IPS-20b (cell line): Measurements from ENCODE around the gene INSYN2B.

Experiments
- H3K27ac ChIP-seq: one replicate; pipeline ENCODE4 v1.5.1; 2013; ENCODE audit warnings: low read length
- H3K27me3 ChIP-seq: 2 replicates; pipeline ENCODE4 v1.6.1; 2013; ENCODE audit warnings: mild to moderate bottlenecking, low read length, inconsistent platforms; ENCODE audit not compliant: insufficient read depth
- H3K36me3 ChIP-seq: 2 replicates; pipeline ENCODE4 v1.6.1; 2013; ENCODE audit warnings: low read depth, mild to moderate bottlenecking, inconsistent platforms, low read length, moderate library complexity; ENCODE audit not compliant: insufficient read depth
- H3K4me1 ChIP-seq: 2 replicates; pipeline ENCODE4 v1.6.1; 2013; ENCODE audit warnings: mild to moderate bottlenecking, control low read depth, inconsistent platforms, low read length, moderate library complexity; ENCODE audit not compliant: insufficient read depth
- H3K4me3 ChIP-seq: 2 replicates; pipeline ENCODE4 v1.5.1; 2013; ENCODE audit warnings: mild to moderate bottlenecking, low read length, inconsistent platforms
- H3K9ac ChIP-seq: 2 replicates; pipeline ENCODE4 v1.6.1; 2013; ENCODE audit warnings: low read depth, mild to moderate bottlenecking, inconsistent platforms, low read length, moderate library complexity
- H3K9me3 ChIP-seq: 2 replicates; pipeline ENCODE4 v1.6.1; 2013; ENCODE audit warnings: mild to moderate bottlenecking, low read depth, low read length, inconsistent platforms; ENCODE audit not compliant: insufficient read depth

The INSYN2B gene

GRCh38 chr5:169944922-169945680 lies 35.2 kb downstream of the INSYN2B start:
- no peak overlapping the region for H3K27ac ChIP-seq
- H3K9ac ChIP-seq: no peak overlapping the region
- H3K36me3 ChIP-seq: no peaks in the 10 kb centered on the region
- H3K4me1 ChIP-seq: peaks cover 12% of the 10 kb centered on the region; the same call in 1 of the 2 replicates
- H3K27me3 ChIP-seq: no peaks in the 10 kb centered on the region
- H3K9me3 ChIP-seq: no peaks in the 10 kb centered on the region
- H3K4me3 ChIP-seq: no peak overlapping the region

- no peaks in the 10 kb centered on the region for H3K9me3 ChIP-seq
- H3K36me3 ChIP-seq: no peaks in the 10 kb centered on the region
- H3K27me3 ChIP-seq: no peaks in the 10 kb centered on the region
- H3K4me3 ChIP-seq: no peak overlapping the region
- H3K27ac ChIP-seq: no peak overlapping the region
- H3K4me1 ChIP-seq: peaks cover 12% of the 10 kb centered on the region; the same call in 1 of the 2 replicates
- no peak overlapping the region for H3K9ac ChIP-seq
Observed at GRCh38 chr5:169944115-169944514, 36.2 kb downstream of the INSYN2B start.

- Histone ChIP-seq H3K4me1 (peaks cover 12% of the 10 kb centered on the region; the same call in 1 of the 2 replicates), H3K27me3 (no peaks in the 10 kb centered on the region), H3K27ac (no peak overlapping the region), H3K9me3 (no peaks in the 10 kb centered on the region), H3K36me3 (no peaks in the 10 kb centered on the region), H3K9ac (no peak overlapping the region), H3K4me3 (no peak overlapping the region)
Observed at GRCh38 chr5:169943026-169943425, 37.3 kb downstream of the INSYN2B start.

GRCh38 chr5:169942181-169942580 lies 38.1 kb downstream of the INSYN2B start:
- no peak overlapping the region for H3K4me3 ChIP-seq
- H3K27ac ChIP-seq: no peak overlapping the region
- no peak overlapping the region for H3K9ac ChIP-seq
- H3K4me1 ChIP-seq: peaks cover 12% of the 10 kb centered on the region; the same call in 1 of the 2 replicates
- H3K36me3 ChIP-seq: no peaks in the 10 kb centered on the region
- no peaks in the 10 kb centered on the region for H3K9me3 ChIP-seq
- H3K27me3 ChIP-seq: no peaks in the 10 kb centered on the region

- no peak overlapping the region for H3K27ac ChIP-seq
- H3K36me3 ChIP-seq: no peaks in the 10 kb centered on the region
- H3K4me3 ChIP-seq: no peak overlapping the region
- peaks cover 12% of the 10 kb centered on the region; the same call in 1 of the 2 replicates for H3K4me1 ChIP-seq
- H3K27me3 ChIP-seq: no peaks in the 10 kb centered on the region
- no peak overlapping the region for H3K9ac ChIP-seq
- no peaks in the 10 kb centered on the region for H3K9me3 ChIP-seq
Observed at GRCh38 chr5:169941542-169941941, 38.8 kb downstream of the INSYN2B start.

- Histone ChIP-seq H3K27me3 (no peaks in the 10 kb centered on the region), H3K36me3 (no peaks in the 10 kb centered on the region), H3K4me3 (no peak overlapping the region), H3K4me1 (no peaks in the 10 kb centered on the region), H3K27ac (no peak overlapping the region), H3K9me3 (no peaks in the 10 kb centered on the region), H3K9ac (no peak overlapping the region)
Observed at GRCh38 chr5:169939731-169940130, 40.6 kb downstream of the INSYN2B start.

GRCh38 chr5:169938439-169938838 lies 41.9 kb downstream of the INSYN2B start:
- Histone ChIP-seq H3K9me3 (no peaks in the 10 kb centered on the region), H3K4me1 (no peaks in the 10 kb centered on the region), H3K27me3 (no peaks in the 10 kb centered on the region), H3K4me3 (no peak overlapping the region), H3K9ac (no peak overlapping the region), H3K36me3 (no peaks in the 10 kb centered on the region), H3K27ac (no peak overlapping the region)

- H3K9me3 ChIP-seq: no peaks in the 10 kb centered on the region
- no peak overlapping the region for H3K9ac ChIP-seq
- H3K36me3 ChIP-seq: no peaks in the 10 kb centered on the region
- H3K27ac ChIP-seq: no peak overlapping the region
- no peak overlapping the region for H3K4me3 ChIP-seq
- no peaks in the 10 kb centered on the region for H3K27me3 ChIP-seq
- no peaks in the 10 kb centered on the region for H3K4me1 ChIP-seq
Observed at GRCh38 chr5:169935762-169936161, 44.5 kb downstream of the INSYN2B start.

GRCh38 chr5:169934990-169935389 lies 45.3 kb downstream of the INSYN2B start:
- Histone ChIP-seq H3K27me3 (no peaks in the 10 kb centered on the region), H3K36me3 (no peaks in the 10 kb centered on the region), H3K9ac (no peak overlapping the region), H3K4me3 (no peak overlapping the region), H3K9me3 (no peaks in the 10 kb centered on the region), H3K4me1 (no peaks in the 10 kb centered on the region), H3K27ac (no peak overlapping the region)

GRCh38 chr5:169933616-169934015 lies 46.7 kb downstream of the INSYN2B start:
- Histone ChIP-seq H3K36me3 (no peaks in the 10 kb centered on the region), H3K4me1 (no peaks in the 10 kb centered on the region), H3K9me3 (no peaks in the 10 kb centered on the region), H3K27me3 (no peaks in the 10 kb centered on the region), H3K9ac (no peak overlapping the region), H3K4me3 (no peak overlapping the region), H3K27ac (no peak overlapping the region)

GRCh38 chr5:169933127-169933526 lies 47.2 kb downstream of the INSYN2B start:
- Histone ChIP-seq H3K27me3 (no peaks in the 10 kb centered on the region), H3K36me3 (no peaks in the 10 kb centered on the region), H3K27ac (no peak overlapping the region), H3K9me3 (no peaks in the 10 kb centered on the region), H3K9ac (no peak overlapping the region), H3K4me1 (no peaks in the 10 kb centered on the region), H3K4me3 (no peak overlapping the region)

GRCh38 chr5:169923988-169924387 lies 56.3 kb downstream of the INSYN2B start:
- Histone ChIP-seq H3K4me1 (no peaks in the 10 kb centered on the region), H3K9ac (no peak overlapping the region), H3K36me3 (no peaks in the 10 kb centered on the region), H3K27me3 (no peaks in the 10 kb centered on the region), H3K4me3 (no peak overlapping the region), H3K9me3 (no peaks in the 10 kb centered on the region), H3K27ac (no peak overlapping the region)
